HEK293T (cell line): ENCODE measurements around the gene PSMA1.

Source experiments
- ARNT ChIP-seq: fragments of 450-650 bp; IDR thresholded peaks from 2 replicates; pipeline ENCODE4 v1.6.1; 2017; ENCODE audit warnings: mild to moderate bottlenecking
- BHLHE40 ChIP-seq: fragments of 450-650 bp; IDR thresholded peaks from 2 replicates; pipeline ENCODE4 v1.6.1; 2016; ENCODE audit warnings: mild to moderate bottlenecking, moderate library complexity, borderline replicate concordance
- CTBP1 ChIP-seq: fragments of 450-650 bp; IDR thresholded peaks from 2 replicates; pipeline ENCODE4 v1.6.1; 2016; ENCODE audit warnings: borderline replicate concordance
- ELF4 ChIP-seq: fragments of 450-650 bp; IDR thresholded peaks from 2 replicates; pipeline ENCODE4 v1.6.1; 2017; ENCODE audit warnings: antibody characterized with exemption
- FOXA1 ChIP-seq: fragments of 450-650 bp; IDR thresholded peaks from 2 replicates; pipeline ENCODE4 v1.6.1; 2016; ENCODE audit warnings: mild to moderate bottlenecking
- FOXM1 ChIP-seq: fragments of 450-650 bp; IDR thresholded peaks from 2 replicates; pipeline ENCODE4 v1.6.1; 2017; ENCODE audit warnings: mild to moderate bottlenecking, borderline replicate concordance
- HDGF ChIP-seq: fragments of 450-650 bp; IDR thresholded peaks from 2 replicates; pipeline ENCODE4 v1.6.1; 2017; ENCODE audit warnings: antibody characterized with exemption, borderline replicate concordance
- L3MBTL2 ChIP-seq: fragments of 450-650 bp; conservative IDR thresholded peaks from 2 replicates; pipeline ENCODE4 v1.6.1; 2016; ENCODE audit warnings: mild to moderate bottlenecking
- NFRKB ChIP-seq: fragments of 450-650 bp; IDR thresholded peaks from 2 replicates; pipeline ENCODE4 v1.6.1; 2016; ENCODE audit warnings: mild to moderate bottlenecking, moderate library complexity
- PKNOX1 ChIP-seq: fragments of 450-650 bp; IDR thresholded peaks from 2 replicates; pipeline ENCODE4 v1.6.1; 2016
- SP1 ChIP-seq: fragments of 450-650 bp; IDR thresholded peaks from 2 replicates; pipeline ENCODE4 v1.6.1; 2017
- SUZ12 ChIP-seq: fragments of 450-650 bp; IDR thresholded peaks from 2 replicates; pipeline ENCODE4 v1.6.1; 2016; ENCODE audit warnings: mild to moderate bottlenecking
- TARDBP ChIP-seq: fragments of 450-650 bp; IDR thresholded peaks from 2 replicates; pipeline ENCODE4 v1.6.1; 2016
- ZNF384 ChIP-seq: fragments of 450-650 bp; IDR thresholded peaks from 2 replicates; pipeline ENCODE4 v1.6.1; 2016

- no peak for TF ChIP-seq ZNF384
- TF ChIP-seq SP1 = no peak
- TF ChIP-seq PKNOX1 = no peak
- TF ChIP-seq SUZ12 = no peak
- no peak for TF ChIP-seq CTBP1
- no peak for TF ChIP-seq ELF4
- no peak for TF ChIP-seq FOXM1
- TF ChIP-seq HDGF = no peak
- no peak for TF ChIP-seq FOXA1
- no peak for TF ChIP-seq BHLHE40
- no peak for TF ChIP-seq ARNT
- TF ChIP-seq TARDBP = no peak
- no peak for TF ChIP-seq L3MBTL2
- TF ChIP-seq NFRKB = no peak
Observed at GRCh38 chr11:14500181-14500651, 20.0 kb downstream of the PSMA1 start.
